ENCODE results near the gene AVEN.

AVEN gene

GRCh38 chr15:33907326-33907725 is 131.7 kb downstream of the AVEN start:
- DNase-seq: no peak

DNA sequence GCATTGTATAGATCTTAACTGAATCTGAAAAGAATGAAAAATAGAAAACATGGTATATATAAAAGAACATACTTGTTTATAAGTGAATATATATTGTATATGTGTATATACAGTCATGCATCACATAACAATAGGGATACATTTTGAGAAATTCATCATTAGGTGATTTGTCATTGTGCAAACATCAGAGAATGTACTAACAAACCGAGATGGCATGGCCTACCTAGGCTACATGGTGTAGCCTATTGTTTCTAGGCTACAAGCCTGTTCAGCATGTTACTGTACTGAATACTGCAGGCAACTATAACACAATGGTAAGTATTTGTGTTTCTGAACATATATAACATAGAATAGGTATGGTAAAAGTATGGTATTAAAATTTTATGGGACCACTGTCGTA is 135.3 kb downstream of the AVEN start:
- DNase-seq: no peak

- DNase-seq: no peak
Measured at GRCh38 chr15:33902043-33902442, 137.0 kb downstream of the AVEN start.

GRCh38 chr15:33894193-33894592 is 144.8 kb downstream of the AVEN start:
- DNase-seq: no peak

GRCh38 chr15:33888176-33888575 is 150.8 kb downstream of the AVEN start:
- no peak for DNase-seq

DNA sequence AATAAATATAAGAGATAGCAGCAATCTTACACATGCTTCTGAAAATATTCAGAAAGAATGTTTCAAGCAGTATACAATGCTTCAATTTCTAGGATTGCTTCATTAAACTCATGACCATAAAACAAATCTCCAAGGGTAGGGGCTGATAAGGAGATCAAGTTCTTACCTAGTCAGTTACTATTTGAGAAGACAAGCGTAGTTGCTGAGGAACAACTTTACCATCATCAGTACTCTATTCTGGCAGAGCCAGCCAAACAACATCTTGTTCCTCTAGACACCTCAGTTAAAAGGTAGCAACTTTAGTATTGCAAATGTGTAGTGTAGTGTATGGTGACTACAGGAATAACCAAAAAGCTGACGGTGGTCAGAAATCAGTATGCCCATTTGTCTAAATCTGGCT is 156.1 kb downstream of the AVEN start:
- no peak for DNase-seq

- DNase-seq: no peak
Measured at GRCh38 chr15:33874156-33874555, 164.8 kb downstream of the AVEN start.

GRCh38 chr15:33872416-33873106 is 166.4 kb downstream of the AVEN start:
- no peak for DNase-seq

DNA sequence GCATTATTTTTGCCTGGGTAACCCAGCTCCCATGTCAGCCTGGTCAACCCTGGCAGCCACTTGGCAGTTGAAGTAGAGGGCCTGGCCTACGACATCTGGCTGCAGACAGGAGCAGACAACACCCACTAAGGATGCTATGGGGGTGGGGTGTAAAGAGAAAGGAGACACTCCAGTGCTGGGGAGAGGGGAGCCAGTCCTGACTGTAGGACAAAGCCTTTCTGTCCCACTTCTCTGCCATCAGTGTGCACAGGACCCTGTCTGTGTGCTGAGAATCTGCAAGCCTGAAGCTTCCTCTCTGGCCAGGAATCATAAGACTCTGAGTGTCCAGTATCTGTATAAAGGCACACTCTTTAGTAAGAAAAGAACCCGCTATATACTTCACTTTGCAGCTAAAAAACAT is 167.0 kb downstream of the AVEN start:
- DNase-seq: no peak

- DNase-seq: no peak
Measured at GRCh38 chr15:33866101-33866737, 172.8 kb downstream of the AVEN start.

DNA sequence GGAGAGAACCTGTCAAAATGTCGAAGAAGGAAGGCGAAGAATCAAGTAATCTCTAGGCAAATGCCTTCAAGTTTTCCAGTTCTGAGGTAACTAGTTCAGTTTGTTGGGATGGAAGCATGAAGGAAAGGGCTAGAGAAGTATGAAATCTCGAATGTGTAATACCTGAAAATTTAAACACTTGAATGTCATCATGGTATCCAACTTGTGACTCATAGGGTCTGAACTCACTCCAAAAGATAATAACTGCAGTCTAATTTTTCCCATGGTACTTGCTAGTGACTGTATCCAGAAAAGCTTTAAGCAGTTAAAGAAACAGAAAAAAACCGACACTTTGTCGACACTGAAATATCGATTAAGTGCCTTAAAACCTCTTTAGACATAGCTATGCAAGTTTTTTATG is 173.6 kb downstream of the AVEN start:
- no peak for DNase-seq

DNA sequence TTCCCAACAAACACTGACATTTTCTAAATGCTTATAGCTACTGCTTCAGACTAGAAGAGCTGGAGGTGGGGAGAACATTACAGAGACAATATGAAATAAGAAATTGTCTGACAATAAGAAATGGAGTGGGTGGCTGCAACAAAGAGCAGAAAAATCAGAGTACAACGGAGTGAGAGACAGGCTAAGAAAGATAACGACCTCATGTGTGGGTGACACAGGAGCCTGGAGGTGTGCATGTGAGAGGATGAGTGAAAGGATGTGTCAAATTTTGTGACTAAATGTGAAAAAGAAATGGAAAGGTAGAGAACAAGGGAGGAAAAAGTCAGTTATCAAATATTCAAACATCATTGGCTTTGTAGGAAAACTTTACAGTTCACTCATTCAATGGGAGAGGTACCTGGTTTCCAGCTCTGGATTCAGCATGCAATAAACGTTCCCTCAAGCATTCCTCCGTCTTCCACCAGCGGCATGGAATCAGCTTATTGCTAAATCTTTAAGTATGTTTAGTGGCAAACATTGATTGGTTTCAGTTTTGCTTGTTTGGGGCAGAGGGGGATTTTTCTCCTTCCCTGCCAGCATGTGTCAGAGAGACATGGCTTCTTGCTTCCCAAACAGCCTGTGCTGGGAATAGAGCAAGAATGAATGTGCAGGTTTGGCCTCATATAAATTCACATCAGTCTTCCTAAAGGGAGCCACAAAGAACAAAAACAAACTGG is 174.5 kb downstream of the AVEN start:
- no peak for DNase-seq

GRCh38 chr15:33860754-33861153 is 178.2 kb downstream of the AVEN start:
- no peak for DNase-seq

GRCh38 chr15:33859992-33860545 is 178.9 kb downstream of the AVEN start:
- DNase-seq: no peak

- DNase-seq: no peak
Measured at GRCh38 chr15:33858836-33859235, 180.2 kb downstream of the AVEN start.

- DNase-seq: no peak
Measured at GRCh38 chr15:33857726-33858125, 181.3 kb downstream of the AVEN start.

- DNase-seq: no peak
Measured at GRCh38 chr15:33852570-33852969, 186.4 kb downstream of the AVEN start.

- DNase-seq: no peak
Measured at GRCh38 chr15:33852094-33852493, 186.9 kb downstream of the AVEN start.

- no peak for DNase-seq
Measured at GRCh38 chr15:33851079-33851478, 187.9 kb downstream of the AVEN start.

DNA sequence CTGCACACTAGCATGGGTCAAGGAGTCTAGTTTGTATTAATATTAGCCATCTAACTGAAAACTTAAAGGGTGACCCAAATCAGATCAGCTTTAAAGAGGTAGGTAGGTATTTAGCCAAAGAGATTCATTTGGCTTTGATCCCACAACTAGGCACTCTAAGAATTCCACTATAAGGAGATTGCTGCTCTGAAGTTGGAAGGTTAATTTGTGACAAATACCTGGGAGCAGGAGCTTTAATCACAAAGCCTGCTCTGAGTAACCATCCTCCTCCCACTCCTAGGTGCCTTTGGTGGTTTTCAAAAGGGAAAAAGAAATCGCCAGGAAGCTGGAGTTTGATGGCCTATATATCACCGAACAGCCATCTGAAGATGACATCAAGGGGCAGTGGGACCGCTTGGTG is 191.0 kb downstream of the AVEN start:
- no peak for DNase-seq

GRCh38 chr15:33846862-33847261 is 192.1 kb downstream of the AVEN start:
- no peak for DNase-seq

- DNase-seq: no peak
Measured at GRCh38 chr15:33846142-33846541, 192.9 kb downstream of the AVEN start.

DNA sequence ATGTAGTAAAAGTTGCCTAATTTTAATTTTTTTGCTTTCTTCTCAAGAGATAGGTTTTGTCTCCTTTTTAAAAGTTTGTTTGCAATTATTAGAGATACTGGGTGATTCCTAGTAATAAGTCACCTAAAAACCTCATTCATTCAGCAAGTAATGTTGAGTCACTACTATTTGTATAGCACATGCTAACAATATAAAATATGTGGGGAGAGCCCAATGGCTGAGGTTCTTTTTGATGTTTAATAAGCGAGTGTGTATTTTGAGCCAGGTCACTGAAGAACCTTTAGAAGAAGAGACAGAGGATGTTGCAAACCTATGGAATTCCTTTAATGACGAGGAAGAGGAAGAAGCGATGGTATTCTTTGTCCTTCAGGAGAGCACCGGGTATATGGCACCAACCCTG is 194.4 kb downstream of the AVEN start:
- DNase-seq: no peak

GRCh38 chr15:33844186-33844585 is 194.8 kb downstream of the AVEN start:
- DNase-seq: no peak

Data from CD4-positive, alpha-beta T cell treated with Interleukin-12 subunit alpha and Interleukin-12 subunit beta, for 1 hour (primary cell).